Measurements from ENCODE around the gene NUP85. TPM values are rescaled to one million over a fixed set of nuclear protein-coding genes. Genes with fewer than 3 reads are reported as not detected.
A peak's percentile ranks its signal among the peaks of the same experiment; 100 is the strongest.
"Not testable (repeated sequence)": the region's sequence is repeated elsewhere in the genome, so short reads cannot be mapped to it uniquely, and the experiment has no call there.

NUP85 gene, protein sequence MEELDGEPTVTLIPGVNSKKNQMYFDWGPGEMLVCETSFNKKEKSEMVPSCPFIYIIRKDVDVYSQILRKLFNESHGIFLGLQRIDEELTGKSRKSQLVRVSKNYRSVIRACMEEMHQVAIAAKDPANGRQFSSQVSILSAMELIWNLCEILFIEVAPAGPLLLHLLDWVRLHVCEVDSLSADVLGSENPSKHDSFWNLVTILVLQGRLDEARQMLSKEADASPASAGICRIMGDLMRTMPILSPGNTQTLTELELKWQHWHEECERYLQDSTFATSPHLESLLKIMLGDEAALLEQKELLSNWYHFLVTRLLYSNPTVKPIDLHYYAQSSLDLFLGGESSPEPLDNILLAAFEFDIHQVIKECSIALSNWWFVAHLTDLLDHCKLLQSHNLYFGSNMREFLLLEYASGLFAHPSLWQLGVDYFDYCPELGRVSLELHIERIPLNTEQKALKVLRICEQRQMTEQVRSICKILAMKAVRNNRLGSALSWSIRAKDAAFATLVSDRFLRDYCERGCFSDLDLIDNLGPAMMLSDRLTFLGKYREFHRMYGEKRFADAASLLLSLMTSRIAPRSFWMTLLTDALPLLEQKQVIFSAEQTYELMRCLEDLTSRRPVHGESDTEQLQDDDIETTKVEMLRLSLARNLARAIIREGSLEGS
- total RNA-seq = 28.0 TPM
- long read RNA-seq, transcript NUP85-201 (19 exons, 2,121 nt) = major isoform, 19 of 29 reads
- long read RNA-seq, partial matches to known transcripts = 4 of 29 reads
- long read RNA-seq, other reads (novel, unspliced or antisense) = 2 of 29 reads

DNA sequence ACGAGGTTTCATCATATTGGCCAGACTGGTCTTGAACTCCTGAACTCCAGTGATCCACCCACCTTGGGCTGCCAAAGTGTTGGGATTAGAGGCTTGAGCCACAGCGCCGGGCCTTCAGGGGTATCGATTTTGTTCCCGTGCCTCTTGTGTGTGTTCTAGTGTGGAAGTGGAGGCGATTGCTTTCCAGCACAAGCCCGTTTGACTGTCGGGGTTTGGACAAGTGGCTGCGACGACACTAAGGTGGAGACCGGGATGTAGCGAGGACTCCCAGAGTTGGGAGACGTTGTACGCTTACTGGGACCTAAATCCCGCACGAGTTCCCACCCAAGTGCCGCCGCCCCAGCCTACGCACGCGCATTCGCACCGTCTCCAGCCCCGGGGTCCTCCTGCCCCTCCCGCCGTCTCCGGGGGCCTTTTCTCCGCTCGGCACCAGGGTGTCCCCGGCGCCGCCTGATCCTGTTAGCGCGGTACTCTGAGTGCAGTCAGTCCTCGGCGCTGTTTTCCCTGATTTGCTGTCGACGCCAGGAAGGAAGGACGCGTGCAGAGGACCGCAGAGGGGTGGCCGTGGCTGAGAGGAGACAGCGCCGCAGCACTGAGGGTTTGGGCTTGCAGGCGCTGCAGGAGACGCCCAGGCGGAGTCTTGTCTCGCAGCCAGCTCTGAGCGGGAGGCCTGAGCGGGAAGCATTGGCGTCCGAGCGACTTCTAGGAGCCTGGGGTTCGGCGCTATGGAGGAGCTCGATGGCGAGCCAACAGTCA lies at the start of gene NUP85:
TSS of gene NUP85 (plus strand) at position 643 of the 756 bp plus-strand sequence. CDS start at position 726, 83 bp downstream.
- DNase-seq = peak; percentile 96
- intact Hi-C loops (cut with micrococcal nuclease) = no loop called here
- peak; percentile 97 for ATAC-seq

DNA sequence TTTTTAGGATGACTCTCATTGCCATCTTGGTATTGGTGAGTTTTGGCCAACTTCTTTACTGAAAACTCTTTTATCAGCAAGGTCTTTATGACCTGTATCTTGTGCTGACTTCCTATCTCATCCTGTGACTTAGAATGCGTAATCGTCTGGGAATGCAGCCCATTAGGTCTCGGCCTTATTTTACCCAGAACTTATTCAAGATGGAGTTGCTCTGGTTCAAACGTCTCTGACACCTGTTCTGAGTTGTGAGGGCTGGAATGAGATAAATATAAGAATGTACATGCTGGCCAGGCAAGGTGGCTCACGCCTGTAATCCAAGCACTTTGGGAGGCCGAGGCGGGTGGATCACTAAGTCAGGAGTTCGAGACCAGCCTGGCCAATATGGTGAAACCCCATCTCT lies 47.0 kb upstream of the NUP85 start:
- ATAC-seq; intact Hi-C loops (cut with micrococcal nuclease); DNase-seq: not testable (repeated sequence)

DNA sequence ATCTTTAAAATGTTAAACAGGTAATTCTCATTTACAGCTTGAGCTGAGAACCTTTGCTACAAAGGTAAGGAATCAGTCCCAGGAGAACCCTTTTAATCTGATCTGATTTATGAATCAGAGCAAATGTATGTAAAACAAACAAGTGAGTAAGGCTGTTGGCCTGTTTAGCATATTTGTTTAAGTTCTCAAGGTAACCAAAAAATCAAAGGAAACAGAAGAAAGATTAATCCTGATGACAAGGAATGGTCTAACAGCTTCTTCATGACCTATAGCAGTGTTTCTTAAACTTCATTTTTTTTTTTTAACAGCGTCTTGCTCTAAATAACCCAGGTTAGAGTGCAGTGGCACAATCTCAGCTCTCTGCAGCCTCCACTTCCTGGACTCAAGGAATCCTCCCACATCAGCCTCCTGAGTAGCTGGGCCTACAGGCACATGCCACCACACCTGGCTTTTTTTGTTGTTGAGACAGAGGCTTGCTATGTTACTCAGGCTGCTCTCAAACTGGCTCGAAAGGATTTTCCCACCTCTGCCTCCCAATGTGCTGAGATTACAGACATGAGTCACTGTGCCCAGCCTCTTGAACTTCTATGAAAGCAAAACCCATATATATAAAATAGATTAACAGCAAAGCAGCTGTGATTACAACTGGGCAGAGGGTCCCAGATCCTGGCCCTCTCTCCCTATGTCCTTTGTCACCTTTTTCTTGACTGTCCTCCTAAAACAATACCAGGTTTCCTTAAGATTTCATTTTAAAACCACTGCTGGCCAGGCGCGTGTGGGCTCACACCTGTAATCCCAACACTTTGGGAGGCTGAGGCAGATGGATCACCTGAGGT lies 46.1 kb upstream of the NUP85 start:
- intact Hi-C loops (cut with micrococcal nuclease) = no loop called here
- DNase-seq (no peak), ATAC-seq (no peak)

DNA sequence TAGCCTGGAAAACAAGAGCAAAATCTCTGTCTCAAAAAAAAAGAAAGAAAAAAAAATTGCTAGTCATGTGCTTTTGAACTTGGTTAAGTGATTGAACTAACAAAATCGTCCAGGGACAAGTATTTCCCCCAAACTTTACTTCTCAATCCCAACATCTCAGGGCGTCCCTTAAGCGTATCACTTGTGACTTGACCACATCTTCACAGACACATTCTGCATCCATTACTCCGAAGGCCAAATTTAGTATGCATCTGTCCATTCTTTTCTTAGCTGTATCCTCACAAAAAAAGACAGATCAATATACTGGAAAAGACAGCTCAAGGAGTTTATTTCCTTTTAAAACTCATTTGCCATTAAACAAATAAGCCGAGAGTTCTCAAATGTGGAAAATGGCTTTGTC lies 45.3 kb upstream of the NUP85 start:
- DNase-seq = no peak
- intact Hi-C loops (cut with micrococcal nuclease) = no loop called here
- no peak for ATAC-seq

DNA sequence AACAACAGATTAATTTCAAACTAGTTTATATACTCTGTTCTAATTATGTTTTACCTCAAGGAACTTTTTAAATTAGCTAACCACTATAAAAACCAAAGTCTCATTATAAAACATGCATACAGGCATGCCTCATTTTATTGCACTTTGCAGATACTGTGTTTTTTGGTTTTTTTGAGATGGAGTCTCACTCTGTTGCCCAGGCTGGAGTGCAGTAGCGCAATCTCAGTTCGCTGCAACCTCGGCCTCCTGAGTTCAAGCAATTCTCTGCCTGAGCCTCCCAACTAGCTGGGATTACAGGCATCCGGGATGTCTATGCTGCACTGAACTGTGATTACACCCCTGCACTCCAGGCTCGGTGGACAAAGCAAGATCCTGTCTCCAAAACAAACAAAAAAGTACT lies 42.4 kb upstream of the NUP85 start:
- DNase-seq = no peak
- ATAC-seq = no peak
- intact Hi-C loops (cut with micrococcal nuclease) = no loop called here

DNA sequence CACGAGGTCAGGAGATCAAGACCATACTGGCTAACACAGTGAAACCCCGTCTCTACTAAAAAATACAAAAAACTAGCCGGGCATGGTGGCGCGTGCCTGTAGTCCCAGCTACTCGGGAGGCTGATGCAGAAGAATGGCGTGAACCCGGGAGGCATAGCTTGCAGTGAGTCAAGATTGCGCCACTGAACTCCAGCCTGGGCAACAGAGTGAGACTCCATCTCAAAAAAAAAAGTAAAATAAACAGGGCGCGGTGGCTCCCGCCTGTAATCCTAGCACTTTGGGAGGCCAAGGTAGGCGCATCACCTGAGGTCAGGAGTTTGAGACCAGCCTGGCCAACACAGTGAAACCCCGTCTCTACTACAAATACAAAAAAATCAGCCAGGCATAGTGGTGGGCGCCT lies 40.9 kb upstream of the NUP85 start:
- intact Hi-C loops (cut with micrococcal nuclease); ATAC-seq: not testable (repeated sequence)

DNA sequence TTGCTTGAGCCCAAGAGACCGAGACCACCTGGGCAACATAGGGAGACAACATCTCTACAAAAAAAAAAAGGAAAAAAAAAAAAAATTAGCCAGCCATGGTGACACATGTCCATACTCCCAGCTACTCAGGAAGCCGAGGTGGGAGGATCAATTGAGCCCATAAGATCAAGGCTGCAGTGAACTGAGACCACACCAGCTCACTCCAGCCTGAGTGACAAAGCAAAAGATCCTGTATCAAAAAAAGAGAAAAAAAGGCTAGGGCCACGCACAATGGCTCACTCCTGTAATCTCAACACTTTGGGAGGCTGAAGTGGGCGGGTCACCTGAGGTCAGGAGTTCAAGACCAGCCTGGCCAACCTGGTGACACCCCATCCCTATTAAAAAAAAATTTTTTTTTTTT lies 36.5 kb upstream of the NUP85 start:
- ATAC-seq = no peak
- no peak for DNase-seq
- intact Hi-C loops (cut with micrococcal nuclease) = no loop called here

More for the DNA sequence above, 40.9 kb upstream of the NUP85 start:
- not testable (repeated sequence) for DNase-seq

DNA sequence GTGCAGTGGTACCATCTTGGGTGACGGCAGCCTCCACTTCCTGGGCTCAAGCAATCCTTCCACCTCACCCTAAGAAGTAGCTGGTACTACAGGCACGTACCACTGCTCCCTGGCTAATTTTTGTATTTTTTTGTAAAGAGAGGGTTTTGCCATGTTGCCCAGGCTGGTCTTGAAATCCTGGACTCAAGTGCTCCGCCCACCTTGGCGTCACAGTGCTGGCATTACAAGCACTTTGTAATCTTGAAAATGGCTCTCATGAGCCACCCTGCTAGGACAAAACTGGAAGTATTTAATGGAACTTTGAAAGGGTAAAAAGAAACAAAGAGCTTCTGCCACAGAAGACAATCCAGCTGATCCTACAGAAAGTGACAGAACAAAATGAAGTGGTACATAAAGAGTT lies 32.0 kb upstream of the NUP85 start:
- DNase-seq (no peak), ATAC-seq (no peak)
- intact Hi-C loops (cut with micrococcal nuclease) = no loop called here

DNA sequence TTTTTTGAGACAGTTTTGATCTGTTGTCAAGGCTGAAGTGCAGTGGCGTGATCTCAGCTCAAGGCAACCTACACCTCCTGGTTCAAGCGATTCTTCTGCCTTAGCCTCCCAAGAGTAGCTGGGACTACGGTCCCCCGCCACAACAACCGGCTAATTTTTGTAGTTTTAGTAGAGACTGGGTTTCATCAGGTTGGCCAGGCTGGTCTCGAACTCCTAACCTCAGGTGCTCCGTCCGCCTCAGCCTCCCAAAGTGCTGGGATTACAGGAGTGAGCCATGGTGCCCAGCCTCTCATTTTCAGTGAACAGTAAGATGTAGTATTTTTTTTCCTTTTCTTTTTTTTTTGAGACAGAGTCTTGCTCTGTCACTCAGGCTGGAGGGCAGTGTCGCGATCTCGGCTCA lies 30.5 kb upstream of the NUP85 start:
- DNase-seq (no peak), ATAC-seq (no peak)
- intact Hi-C loops (cut with micrococcal nuclease) = no loop called here

DNA sequence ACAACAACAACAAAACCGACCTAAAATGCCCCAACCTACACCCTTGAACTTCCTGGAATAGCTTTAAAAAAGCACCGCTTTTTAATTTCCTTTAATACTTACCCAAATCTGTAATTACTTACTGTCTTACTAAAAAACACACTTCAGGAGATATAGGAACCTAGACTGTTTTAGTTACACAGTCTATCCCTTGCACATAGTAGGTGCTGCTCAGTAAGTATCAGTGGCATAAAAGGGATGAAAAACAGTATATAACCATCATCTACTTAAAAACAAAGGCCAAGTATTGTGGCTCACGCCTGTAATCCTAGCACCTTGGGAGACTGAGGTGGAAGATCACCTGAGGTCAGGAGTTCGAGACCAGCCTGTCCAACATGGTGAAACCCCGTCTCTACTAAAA lies 28.9 kb upstream of the NUP85 start:
- intact Hi-C loops (cut with micrococcal nuclease) = no loop called here
- ATAC-seq = no peak
- no peak for DNase-seq

DNA sequence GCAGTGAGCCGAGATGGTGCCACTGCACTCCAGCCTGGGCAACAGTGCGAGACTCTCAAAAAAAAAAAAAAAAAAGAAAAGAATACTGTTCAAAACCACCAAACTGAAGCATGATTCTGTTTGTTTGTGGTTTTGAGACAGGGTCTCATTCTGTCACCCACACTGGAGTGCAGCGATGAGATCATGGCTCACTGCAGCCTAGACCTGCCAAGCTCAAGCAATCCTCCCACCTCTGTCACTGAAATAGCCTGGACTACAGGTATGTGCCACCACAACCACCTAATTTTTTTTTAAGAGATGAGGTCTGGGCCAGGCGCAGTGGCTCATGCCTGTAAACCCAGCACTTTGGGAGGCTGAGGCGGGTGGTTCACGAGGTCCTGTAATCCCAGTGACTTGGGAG lies 27.0 kb upstream of the NUP85 start:
- ATAC-seq (no peak), DNase-seq (no peak)
- intact Hi-C loops (cut with micrococcal nuclease) = no loop called here

DNA sequence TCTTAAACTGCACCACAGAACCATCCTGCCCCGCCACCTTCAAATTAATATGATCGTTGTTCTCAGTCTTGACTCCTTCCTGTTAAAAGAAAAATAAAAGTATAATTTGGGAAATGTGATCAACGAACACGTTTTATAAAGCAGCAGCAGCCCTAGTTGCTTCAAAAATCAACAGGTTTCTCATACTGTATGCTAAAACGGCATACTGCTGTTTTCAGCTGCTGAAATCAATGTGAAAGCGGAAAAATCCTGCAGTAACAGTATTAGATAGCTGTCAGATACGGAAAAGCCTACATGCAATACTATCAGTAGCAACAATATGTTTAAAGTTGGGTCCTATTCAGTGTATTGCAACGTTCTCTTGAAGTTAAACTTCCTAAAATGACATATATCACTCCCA lies 24.4 kb upstream of the NUP85 start:
- intact Hi-C loops (cut with micrococcal nuclease) = no loop called here
- ATAC-seq = no peak

DNA sequence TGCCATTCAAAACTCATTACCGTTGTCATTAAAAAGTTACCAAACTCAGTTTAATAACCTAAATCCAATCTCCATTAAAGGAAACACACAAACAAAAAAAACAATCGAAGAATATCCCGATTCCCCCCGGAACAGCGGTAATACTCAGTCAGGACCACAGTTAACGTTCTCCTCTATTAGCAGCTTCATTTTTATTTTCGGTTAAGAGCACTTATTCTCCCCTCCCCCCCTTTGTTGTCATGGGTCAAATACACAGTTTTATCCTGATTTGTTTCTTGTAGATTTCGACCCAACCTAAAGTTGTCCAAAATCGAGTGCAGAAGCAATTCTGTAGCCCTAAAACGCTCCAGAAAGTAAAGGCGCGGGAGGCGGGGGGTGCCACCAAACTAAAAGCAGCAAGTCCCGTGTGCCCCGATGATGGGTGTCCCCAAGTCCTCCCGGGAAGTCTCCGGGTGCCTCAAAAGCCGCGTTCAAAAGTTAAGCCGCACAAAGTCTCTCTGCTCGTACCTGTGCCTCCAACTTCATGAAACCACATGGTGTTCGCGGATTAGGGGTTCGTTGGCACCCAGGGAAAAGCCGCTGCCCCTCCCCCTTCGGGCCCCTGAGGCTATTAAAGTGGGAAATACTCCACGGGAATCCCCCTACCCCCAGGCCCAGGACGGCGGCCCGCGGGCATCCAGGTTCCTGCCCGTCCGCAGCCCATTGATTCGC lies 23.7 kb upstream of the NUP85 start:
- no peak for ATAC-seq
- DNase-seq = peak; percentile 39
- intact Hi-C loops (cut with micrococcal nuclease) = no loop called here

More for the DNA sequence above, 24.4 kb upstream of the NUP85 start:
- DNase-seq = no peak

DNA sequence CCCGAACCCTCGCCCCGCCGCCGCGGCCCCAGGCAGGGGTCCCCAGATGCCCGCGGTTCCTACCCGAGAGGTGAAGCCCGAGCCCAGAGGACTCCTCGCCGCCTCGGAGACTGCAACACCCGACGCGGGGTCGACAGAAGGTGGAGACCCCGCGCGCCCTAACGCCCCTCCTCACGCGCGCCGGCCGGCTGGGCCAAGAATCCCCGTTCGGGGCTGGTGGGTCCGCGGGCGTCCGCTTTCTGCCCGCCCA lies 23.2 kb upstream of the NUP85 start:
- ATAC-seq (peak; percentile 6), DNase-seq (no peak)
- intact Hi-C loops (cut with micrococcal nuclease) = no loop called here

DNA sequence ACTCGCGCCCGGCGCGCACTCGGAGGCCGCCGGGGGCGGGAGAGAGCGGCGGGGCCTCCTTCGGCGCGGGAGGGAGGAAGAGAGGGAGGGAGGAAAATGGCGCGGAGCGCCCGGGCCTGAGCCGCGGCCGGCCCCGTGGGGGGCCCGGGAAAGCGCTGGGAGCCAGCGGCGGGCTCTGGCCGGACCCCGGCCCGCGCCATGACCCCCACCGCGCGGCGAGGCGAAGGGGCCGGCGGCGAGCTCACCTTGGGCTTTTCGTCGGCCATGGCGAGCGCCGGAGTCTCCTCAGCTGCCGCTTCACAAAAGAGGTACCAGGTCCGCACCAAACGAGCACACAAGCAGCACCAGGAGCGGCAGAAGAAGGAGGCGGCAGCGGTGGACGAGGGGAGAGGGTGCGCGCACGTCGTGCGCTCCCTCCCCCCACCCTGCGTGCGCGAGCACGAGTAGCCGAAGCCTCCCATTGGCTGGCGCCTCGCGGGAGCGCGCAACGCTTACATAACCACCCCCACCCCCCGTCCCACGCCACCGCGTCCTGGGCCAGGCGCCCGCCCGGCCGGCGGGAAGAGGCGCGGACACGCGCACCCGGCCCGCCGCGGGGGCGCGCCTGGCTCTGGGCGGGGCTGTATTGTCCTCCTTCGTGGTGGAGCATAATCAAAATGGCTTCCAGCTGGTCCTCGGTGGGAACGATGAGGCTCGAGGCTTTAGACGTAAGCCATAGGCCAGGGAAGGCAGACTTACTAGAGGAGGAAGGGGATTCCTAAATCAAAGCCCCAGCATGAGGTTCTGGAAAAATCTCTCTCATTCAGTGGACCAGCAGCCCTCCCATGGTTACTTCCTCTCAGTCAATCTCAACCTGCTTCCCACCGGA lies 22.7 kb upstream of the NUP85 start, which contains the start of gene SUMO2:
TSS of gene SUMO2 (minus strand) at position 391 of the 868 bp plus-strand sequence. CDS start at position 266, 125 bp downstream.
- intact Hi-C loops (cut with micrococcal nuclease) = no loop called here
- DNase-seq (peak; percentile 98), ATAC-seq (peak; percentile 92)

DNA sequence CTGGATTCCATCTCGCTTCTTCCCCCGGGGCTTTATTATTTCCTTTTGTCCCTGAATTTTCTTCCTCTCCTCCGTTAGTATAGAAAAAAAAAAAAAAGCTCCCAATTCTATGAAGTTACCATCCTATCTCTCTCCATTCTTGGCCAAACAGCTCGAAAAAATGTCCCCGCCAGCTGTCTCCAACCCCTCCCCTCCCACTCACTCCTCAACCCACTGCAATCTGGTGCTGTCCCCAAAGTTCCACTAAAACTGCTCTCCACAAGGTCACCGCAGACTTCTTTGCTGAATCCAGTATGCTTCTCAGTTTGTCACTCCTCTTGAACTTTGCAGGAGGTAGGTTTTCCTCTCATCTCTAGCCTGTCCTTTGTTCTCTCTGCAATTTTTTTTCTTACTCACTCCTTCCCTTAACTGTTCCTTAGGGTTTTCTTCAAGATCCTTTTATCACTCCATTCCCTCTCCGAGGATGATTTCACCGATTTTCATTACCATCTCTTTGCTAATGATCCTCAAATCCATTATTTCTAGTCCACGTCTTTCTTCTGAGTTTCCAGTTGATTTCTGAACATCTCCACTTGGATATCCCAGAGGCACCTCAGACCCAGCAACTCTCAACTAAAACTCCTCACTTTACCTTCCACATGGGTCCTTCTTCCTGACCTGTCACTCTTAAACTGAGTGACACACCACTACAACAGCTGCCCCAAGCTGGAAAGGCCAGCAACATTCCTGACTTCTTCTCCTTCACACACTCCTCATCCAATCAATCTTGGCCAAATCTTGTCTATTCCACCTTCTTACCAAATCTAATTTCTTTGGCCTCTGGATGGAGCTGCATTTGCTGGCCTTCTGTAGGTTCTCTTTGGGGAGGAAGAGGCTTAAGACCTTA lies 21.2 kb upstream of the NUP85 start:
- no peak for DNase-seq
- ATAC-seq = no peak
- intact Hi-C loops (cut with micrococcal nuclease) = no loop called here

DNA sequence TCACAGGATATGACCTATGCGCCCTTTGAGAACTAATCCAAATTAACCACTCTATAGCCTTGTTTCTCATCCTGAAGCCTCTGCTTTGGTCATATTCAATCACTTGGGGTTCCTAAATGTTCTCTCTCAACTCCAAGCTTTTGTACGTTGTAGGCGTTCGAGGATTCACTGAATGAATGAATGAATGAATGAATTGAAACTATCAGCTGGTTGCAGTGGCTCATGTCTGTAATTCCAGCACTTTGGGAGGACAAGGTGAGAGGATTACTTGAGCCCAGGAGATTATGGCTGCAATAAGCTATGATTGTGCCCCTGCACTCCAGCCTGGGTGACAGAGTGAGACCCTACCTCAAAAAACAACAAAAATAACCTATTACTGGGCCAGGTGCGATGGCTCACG lies 16.9 kb upstream of the NUP85 start:
- no peak for ATAC-seq
- no peak for DNase-seq
- intact Hi-C loops (cut with micrococcal nuclease) = no loop called here

Data from left ventricle myocardium superior (tissue), 1 donor.